Stimulated activated CD8-positive, alpha-beta memory T cell treated with anti-CD3 and anti-CD28 coated beads, Interleukin-15, amount 100 ng/mL, for 24 hours (primary cell): ENCODE data around the gene SIVA1.
"Not testable (repeated sequence)": the region's sequence is repeated elsewhere in the genome, so short reads cannot be mapped to it uniquely, and the experiment has no call there.

ENCODE experiments used
- DNase-seq: peaks from one replicate; pipeline ENCODE4 v3.0.0-alpha.2; 2020; ENCODE audit warnings: low read depth

The SIVA1 gene

GRCh38 chr14:104721505-104722431, 31.2 kb upstream of the SIVA1 start:
- no peak for DNase-seq

GRCh38 chr14:104722938-104723650, 29.9 kb upstream of the SIVA1 start:
- no peak for DNase-seq

DNA sequence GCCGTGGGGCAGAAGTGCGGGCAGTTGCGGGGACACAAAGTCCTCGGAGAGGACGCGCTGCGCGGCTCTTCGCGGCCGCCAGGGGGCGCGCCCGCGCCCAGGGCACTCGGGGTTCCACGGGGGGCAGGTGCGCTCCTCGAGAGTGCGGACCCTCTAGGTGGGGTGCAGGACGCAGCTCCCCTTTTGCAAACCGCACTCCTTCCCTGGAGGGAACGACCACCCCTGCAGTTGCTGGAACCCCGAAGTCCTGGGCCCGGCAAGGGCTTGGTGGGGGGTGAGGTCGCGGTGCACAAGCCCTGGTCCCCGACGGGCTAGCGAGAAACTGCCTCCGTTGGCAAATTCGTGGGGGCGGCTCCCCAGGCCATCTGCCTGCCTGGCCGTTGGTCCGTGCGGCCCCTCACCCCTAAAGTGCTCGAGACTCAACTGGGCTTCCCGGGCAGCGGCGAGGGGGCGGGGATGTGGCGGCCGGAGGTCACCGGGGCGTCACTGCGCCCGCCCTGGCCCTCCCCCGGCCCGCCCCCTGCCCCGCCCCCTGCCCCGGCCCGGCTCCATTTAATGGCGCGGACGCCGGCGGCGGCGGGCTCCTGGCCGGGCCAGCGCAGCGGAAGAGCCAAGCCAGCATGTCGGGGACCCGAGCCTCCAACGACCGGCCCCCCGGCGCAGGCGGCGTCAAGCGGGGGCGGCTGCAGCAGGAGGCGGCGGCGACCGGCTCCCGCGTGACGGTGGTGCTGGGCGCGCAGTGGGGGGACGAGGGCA, 29.1 kb upstream of the SIVA1 start, which contains the start of gene ADSS1:
TSS of gene ADSS1 (plus strand) at position 579 of the 756 bp plus-strand sequence. CDS start at position 621, 42 bp downstream.
- DNase-seq: peak; percentile 36

DNA sequence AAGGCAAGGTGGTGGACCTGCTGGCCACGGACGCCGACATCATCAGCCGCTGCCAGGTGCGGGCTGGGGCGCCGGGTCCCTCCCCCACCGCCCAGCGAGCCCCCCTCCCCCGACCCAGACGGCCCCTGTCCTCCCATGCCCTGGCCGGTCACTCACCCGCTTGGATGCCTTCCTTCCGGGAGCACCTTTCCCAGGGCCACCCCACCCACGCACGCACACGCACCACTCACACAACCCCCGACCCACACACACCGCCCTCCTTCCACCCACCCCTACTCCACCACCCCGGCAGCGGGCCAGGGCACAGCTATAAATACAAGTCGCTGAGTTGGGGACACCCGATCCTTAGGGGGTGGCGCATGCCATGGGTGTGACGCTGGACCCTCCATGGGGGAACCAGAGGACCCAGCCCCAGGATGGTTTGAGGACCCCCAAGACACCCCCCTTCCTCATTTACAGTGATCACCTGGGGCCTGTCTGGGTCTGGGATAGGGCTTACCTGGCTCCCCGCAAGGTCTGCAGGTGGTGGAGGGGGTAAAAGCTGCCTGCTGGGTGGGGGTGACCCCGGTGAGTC, 28.5 kb upstream of the SIVA1 start:
- no peak for DNase-seq

DNA sequence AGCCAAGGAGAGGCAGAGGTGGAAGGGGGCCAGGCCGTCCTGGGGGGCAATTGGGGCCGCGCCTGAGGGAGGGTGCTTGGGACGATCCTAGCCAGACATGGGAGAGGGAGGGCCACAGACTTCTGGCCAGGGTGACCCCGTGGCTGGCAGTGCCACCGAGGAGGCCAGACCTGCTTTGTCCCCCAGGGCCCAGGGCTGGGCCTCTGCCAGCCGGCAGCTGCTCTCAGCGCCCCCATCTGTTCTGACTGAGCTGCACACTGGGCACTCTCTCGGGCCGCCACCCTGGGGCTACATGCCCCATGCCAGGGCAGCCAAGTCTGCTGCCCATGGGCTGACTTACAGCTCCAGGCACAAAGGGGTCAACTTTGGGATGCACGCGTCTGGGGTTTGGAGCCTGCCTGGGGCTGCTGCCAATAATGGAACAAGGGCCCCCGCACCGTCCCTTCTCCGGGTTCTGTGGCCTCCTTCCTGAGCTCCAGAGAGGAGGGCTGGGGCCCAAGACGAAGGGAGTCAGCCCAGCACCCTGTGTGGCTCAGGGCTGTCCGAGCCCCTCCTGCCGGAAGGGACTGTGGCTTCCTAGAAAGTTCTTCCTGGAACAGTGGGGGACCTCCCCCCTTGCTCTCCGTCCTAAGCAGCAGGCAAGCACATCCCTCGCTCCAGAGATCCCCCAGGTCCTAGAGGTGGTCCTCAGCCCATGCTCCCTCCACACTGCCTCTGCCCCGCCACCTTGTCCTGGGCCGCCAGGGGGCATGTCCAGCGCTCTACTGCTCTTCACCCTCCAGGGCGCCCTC, 27.8 kb upstream of the SIVA1 start:
- DNase-seq: no peak

DNA sequence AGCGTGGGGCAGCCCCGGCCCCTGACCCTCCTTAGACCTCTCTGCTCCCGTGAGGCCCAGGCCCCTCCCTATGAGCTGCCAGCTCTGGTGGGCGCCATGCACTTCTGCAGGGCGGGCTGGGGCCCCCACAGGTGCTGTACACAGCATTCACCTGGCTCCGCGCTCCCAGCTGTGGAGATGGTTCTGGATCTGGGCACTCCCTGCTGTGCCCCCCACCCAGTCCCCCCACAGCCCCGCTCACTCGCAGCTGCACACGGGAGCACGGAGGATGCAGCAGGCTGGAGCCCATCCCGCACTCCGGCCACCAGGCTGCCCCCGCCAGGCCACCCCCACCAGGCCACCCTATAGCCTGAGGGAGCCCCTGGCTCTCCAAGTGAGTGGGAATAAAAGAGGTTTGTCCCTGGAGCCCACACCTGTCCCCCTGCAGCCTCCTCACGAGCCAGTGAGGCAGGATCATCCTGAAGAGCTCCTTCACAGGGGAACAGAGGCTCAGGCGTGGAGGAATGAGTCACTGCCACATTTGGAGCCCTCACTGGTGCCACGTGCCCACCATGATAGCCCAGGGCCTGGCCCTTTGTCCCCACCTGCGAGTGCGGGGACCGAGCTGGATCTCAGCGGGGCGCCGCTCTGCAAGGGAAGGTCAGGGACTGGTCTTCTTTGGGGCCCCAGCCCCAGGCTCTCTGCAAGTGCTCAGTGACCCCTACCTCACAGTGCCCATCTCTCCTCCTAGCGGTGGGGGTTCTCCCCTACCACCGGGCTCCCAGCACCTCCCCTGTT, 27.0 kb upstream of the SIVA1 start:
- DNase-seq: no peak

GRCh38 chr14:104726600-104727451, 26.1 kb upstream of the SIVA1 start:
- no peak for DNase-seq

- DNase-seq: no peak
These were observed 24.3 kb upstream of the SIVA1 start for GRCh38 chr14:104728631-104729030.

GRCh38 chr14:104729176-104729834, 23.6 kb upstream of the SIVA1 start:
- DNase-seq: not testable (repeated sequence)

GRCh38 chr14:104729835-104730181, 23.1 kb upstream of the SIVA1 start:
- DNase-seq: no peak

DNA sequence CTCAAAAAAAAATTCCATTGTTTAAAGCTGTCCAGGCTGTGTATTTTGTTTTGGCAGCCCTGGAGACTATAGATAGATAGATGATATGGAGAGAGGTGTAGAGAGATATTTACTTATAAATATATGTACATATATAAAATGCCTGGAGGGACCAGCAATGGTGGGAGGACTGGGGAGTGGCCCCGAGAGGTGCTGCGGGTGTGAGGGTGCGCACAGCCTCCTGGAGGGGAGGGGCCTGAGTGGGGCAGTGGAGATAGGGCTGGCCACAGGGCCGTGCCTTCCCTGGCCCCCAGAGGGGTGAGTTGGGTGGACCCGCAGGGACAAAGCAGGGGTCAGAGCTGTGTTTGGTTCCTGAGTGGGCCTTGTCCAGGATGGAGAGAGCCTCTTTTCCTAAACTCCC, 22.5 kb upstream of the SIVA1 start:
- DNase-seq: no peak

DNA sequence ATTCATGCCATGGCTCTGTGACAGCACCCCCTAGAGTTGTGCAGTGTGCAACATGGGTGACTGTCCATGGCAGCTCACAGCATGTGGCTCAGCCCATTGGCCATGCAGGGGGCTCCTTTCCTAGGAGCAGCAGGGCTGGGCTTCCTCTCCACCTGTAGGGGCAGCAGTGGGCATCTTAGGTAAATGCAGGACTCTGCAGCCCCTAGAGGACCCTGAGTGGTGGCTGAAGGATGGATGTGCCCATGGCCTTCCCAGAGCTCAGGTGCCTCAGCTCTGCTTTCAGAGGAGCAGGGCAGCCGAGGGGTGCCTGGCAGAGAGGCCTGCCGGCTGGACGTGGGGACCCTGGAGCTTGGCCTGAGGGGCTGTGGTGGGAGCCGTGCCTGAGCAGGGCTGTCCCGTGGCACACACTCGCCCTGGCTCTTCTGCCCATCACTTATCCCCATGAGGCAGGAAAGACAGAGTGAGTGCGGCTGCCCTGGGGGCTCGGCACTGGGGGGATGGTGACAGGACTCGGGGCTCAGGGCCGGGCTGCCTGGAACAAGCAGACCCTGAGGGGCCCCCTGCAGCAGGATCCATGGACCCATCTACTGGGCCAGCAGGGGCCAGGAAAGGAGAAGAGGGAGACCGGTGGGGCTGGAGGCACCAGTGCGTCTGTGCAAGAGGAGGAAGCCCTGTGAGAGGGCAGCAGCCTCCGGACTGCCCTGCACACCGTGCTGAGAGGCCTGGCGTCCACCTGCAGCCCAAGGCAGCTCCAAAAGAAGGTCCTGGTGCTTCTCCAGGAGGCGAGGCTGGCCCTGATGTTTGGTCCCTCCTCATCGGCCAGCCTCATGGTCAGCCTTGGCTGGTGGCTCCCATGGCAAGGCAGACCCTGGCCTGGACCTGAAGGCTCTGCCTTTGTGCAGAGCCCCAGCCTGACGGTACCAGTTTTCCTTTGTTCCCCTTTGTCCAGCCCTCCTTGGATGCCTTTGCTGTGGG, 21.3 kb upstream of the SIVA1 start:
- DNase-seq: no peak

DNA sequence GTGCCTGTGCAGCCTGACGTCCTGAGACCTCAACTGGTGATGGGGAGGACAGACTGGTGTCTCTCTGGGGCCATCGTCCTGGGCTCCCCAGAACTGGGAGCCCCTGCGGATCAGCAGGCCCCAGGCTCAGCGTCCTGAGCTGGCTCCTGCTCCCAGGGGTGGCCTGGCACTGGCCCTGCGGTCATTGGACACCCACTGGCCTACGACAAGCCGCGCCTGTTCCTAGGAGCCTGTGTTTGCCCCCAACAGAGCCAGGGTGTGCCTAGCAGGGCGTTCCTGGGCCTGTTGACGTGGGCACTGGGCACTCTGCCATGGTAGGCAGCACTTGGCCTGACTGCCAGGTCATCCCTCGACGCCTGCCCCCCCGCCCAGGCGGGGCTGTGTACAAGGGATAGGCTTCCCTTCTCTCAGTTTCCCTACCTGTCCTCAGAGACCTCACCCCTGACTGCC, 20.6 kb upstream of the SIVA1 start:
- DNase-seq: no peak

- DNase-seq: no peak
These were observed 19.8 kb upstream of the SIVA1 start for GRCh38 chr14:104732931-104733681.

- no peak for DNase-seq
These were observed 18.8 kb upstream of the SIVA1 start for GRCh38 chr14:104734051-104734587.

GRCh38 chr14:104734601-104734990, 18.4 kb upstream of the SIVA1 start:
- DNase-seq: no peak
